RWPE2 (cell line): ENCODE results near the gene TRIM29.

Experiments used
- ATAC-seq: fragments of 200-7000 bp; cut with Tn5 transposase; 3 replicates; pipeline ENCODE4 v1.9.1; 2021; ENCODE audit warnings: low read depth
- DNase-seq: peaks from one replicate; pipeline ENCODE4 v3.0.0-alpha.2; 2020; ENCODE audit warnings: low spot score
- H3K27ac ChIP-seq: fragments of 450-650 bp; 2 replicates; pipeline ENCODE4 v1.5.1; 2017; ENCODE audit warnings: mild to moderate bottlenecking; ENCODE audit not compliant: poor library complexity, severe bottlenecking
- H3K27me3 ChIP-seq: fragments of 250-450 bp; sonication (Bioruptor Pico); 2 replicates; pipeline ENCODE4 v1.5.1; 2021; ENCODE audit warnings: mild to moderate bottlenecking, moderate library complexity; ENCODE audit not compliant: insufficient read depth, poor library complexity, severe bottlenecking
- H3K36me3 ChIP-seq: fragments of 250-450 bp; sonication (Bioruptor Pico); 2 replicates; pipeline ENCODE4 v1.5.1; 2020; ENCODE audit warnings: low read depth, mild to moderate bottlenecking, moderate library complexity
- H3K4me1 ChIP-seq: fragments of 250-450 bp; sonication (Bioruptor Pico); 2 replicates; pipeline ENCODE4 v1.5.1; 2021; ENCODE audit warnings: mild to moderate bottlenecking, moderate library complexity; ENCODE audit not compliant: insufficient read depth, poor library complexity, severe bottlenecking
- H3K4me3 ChIP-seq: fragments of 250-450 bp; sonication (Bioruptor Pico); 2 replicates; pipeline ENCODE4 v1.5.1; 2021; ENCODE audit warnings: mild to moderate bottlenecking, moderate library complexity; ENCODE audit not compliant: severe bottlenecking
- H3K9me3 ChIP-seq: fragments of 250-450 bp; sonication (Bioruptor Pico); 2 replicates; pipeline ENCODE4 v1.5.1; 2021; ENCODE audit warnings: mild to moderate bottlenecking, moderate library complexity; ENCODE audit not compliant: severe bottlenecking
- CTCF ChIP-seq: fragments of 450-650 bp; IDR thresholded peaks from one replicate; pipeline ENCODE4 v1.5.1; 2017; ENCODE audit warnings: mild to moderate bottlenecking, moderate library complexity; ENCODE audit not compliant: poor library complexity, severe bottlenecking

The TRIM29 gene

GRCh38 chr11:120126620-120127019 lies 11.3 kb downstream of the TRIM29 start:
- no peak for DNase-seq
- no peaks in the 10 kb centered on the region for H3K9me3 ChIP-seq
- no peak for TF ChIP-seq CTCF
- H3K4me3 ChIP-seq = no peak overlapping the region
- H3K27me3 ChIP-seq = no peaks in the 10 kb centered on the region
- H3K36me3 ChIP-seq = peaks cover 89% of the 10 kb centered on the region
- H3K27ac ChIP-seq = no peak overlapping the region
- peaks cover 61% of the 10 kb centered on the region for H3K4me1 ChIP-seq
- no peak for ATAC-seq

- no peak for DNase-seq
- Histone ChIP-seq H3K4me1 (peaks cover 61% of the 10 kb centered on the region), H3K36me3 (peaks cover 89% of the 10 kb centered on the region), H3K27me3 (no peaks in the 10 kb centered on the region), H3K27ac (no peak overlapping the region), H3K9me3 (no peaks in the 10 kb centered on the region), H3K4me3 (no peak overlapping the region)
- TF ChIP-seq CTCF = no peak
- ATAC-seq = no peak
Measured at GRCh38 chr11:120125509-120125908, 12.4 kb downstream of the TRIM29 start.

- DNase-seq (no peak), ATAC-seq (no peak)
- no peak for TF ChIP-seq CTCF
- H3K27me3 ChIP-seq = no peaks in the 10 kb centered on the region
- no peaks in the 10 kb centered on the region for H3K9me3 ChIP-seq
- H3K4me3 ChIP-seq = no peak overlapping the region
- peaks cover 57% of the 10 kb centered on the region for H3K4me1 ChIP-seq
- H3K36me3 ChIP-seq = peaks cover 89% of the 10 kb centered on the region
- peak overlapping the region; percentile 73 for H3K27ac ChIP-seq
Measured at GRCh38 chr11:120125024-120125423, 12.9 kb downstream of the TRIM29 start.

GRCh38 chr11:120124355-120124754 lies 13.6 kb downstream of the TRIM29 start:
- TF ChIP-seq CTCF = no peak
- H3K4me3 ChIP-seq = no peak overlapping the region
- peaks cover 89% of the 10 kb centered on the region for H3K36me3 ChIP-seq
- H3K9me3 ChIP-seq = no peaks in the 10 kb centered on the region
- H3K4me1 ChIP-seq = peaks cover 50% of the 10 kb centered on the region
- peak overlapping the region; percentile 73 for H3K27ac ChIP-seq
- DNase-seq = no peak
- H3K27me3 ChIP-seq = no peaks in the 10 kb centered on the region
- ATAC-seq = no peak

- Histone ChIP-seq H3K27ac (peak overlapping the region; percentile 73), H3K36me3 (peaks cover 91% of the 10 kb centered on the region), H3K4me1 (peaks cover 46% of the 10 kb centered on the region), H3K4me3 (no peak overlapping the region), H3K27me3 (no peaks in the 10 kb centered on the region), H3K9me3 (no peaks in the 10 kb centered on the region)
- no peak for TF ChIP-seq CTCF
- no peak for DNase-seq
- ATAC-seq = no peak
Measured at GRCh38 chr11:120123946-120124345, 14.0 kb downstream of the TRIM29 start.
